GM12878 (cell line): ENCODE results near the gene SPRED3.

Source experiments
- EZH2 ChIP-seq: IDR thresholded peaks from 2 replicates; pipeline ENCODE4 v1.6.1; 2012; ENCODE audit warnings: low read depth, mild to moderate bottlenecking, control low read depth, inconsistent platforms, low read length, borderline replicate concordance; ENCODE audit not compliant: control insufficient read depth
- MXI1 ChIP-seq: fragments of 150-350 bp; IDR thresholded peaks from 2 replicates; pipeline ENCODE4 v1.6.1; 2011; ENCODE audit warnings: low read depth, mild to moderate bottlenecking, inconsistent platforms, low read length, improper control_type of control experiment
- POLR2A ChIP-seq: IDR thresholded peaks from 2 replicates; pipeline ENCODE4 v1.6.1; 2011; ENCODE audit warnings: low read depth, mild to moderate bottlenecking, low read length
- SREBF2 ChIP-seq: IDR thresholded peaks from 2 replicates; pipeline ENCODE4 v1.6.1; 2012; ENCODE audit warnings: mild to moderate bottlenecking, low read length
- TCF12 ChIP-seq: IDR thresholded peaks from 2 replicates; pipeline ENCODE4 v1.6.1; 2011; ENCODE audit warnings: low read depth, mild to moderate bottlenecking, low read length
- ZNF274 ChIP-seq: IDR thresholded peaks from one replicate; pipeline ENCODE4 v1.8.0; 2011; ENCODE audit not compliant: insufficient read length, insufficient read depth
- TF ChIP-seq, protein P1 (sequence below): IDR thresholded peaks from 2 replicates; pipeline ENCODE4 v1.6.1; 2011; ENCODE audit warnings: low read depth, low read length, improper control_type of control experiment, borderline replicate concordance
- TF ChIP-seq, protein P2 (sequence below): IDR thresholded peaks from 2 replicates; pipeline ENCODE4 v1.6.1; 2012; ENCODE audit warnings: low read depth, low read length, improper control_type of control experiment
- TF ChIP-seq, protein P3 (sequence below), 3 experiments: IDR thresholded peaks in 2 of 3; conservative IDR thresholded peaks in 1 of 3; 2 replicates each; pipeline ENCODE4 v1.5.1; 2011; ENCODE audit warnings: low read depth in 3 of 3, low read length in 3 of 3, mild to moderate bottlenecking in 3 of 3, control low read depth in 2 of 3, moderate library complexity in 2 of 3, inconsistent platforms in 1 of 3, mixed read lengths in 1 of 3; ENCODE audit not compliant: control insufficient read depth in 2 of 3, insufficient read depth in 1 of 3; ENCODE audit errors: extremely low read depth in 1 of 3

DNA sequence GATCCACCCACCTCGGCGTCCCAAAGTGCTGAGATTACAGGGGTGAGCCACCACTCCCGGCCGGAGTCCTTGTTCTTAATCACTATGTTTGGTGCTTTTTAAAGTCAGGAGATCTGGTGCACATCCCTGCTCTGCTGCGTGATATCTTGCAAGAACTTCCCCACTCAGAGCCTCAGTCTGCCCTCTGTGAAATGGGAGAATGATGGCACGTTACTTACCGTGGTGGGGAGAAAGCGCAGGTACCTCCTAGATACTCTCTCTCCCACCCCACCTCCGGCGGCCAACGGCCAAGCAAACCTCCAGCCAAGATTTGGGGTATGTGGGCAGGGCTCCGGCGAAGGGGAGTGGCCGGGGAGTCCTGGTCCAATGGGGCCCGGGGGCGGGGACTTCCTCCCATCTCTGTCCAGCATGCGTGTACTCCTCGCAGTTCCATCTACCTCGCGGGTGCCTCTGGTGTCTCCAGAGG, 44.8 kb downstream of the SPRED3 start, which contains the start of gene RYR1:
- TF ChIP-seq, protein P1, sequence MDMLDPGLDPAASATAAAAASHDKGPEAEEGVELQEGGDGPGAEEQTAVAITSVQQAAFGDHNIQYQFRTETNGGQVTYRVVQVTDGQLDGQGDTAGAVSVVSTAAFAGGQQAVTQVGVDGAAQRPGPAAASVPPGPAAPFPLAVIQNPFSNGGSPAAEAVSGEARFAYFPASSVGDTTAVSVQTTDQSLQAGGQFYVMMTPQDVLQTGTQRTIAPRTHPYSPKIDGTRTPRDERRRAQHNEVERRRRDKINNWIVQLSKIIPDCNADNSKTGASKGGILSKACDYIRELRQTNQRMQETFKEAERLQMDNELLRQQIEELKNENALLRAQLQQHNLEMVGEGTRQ = no peak
- TF ChIP-seq, protein P2, sequence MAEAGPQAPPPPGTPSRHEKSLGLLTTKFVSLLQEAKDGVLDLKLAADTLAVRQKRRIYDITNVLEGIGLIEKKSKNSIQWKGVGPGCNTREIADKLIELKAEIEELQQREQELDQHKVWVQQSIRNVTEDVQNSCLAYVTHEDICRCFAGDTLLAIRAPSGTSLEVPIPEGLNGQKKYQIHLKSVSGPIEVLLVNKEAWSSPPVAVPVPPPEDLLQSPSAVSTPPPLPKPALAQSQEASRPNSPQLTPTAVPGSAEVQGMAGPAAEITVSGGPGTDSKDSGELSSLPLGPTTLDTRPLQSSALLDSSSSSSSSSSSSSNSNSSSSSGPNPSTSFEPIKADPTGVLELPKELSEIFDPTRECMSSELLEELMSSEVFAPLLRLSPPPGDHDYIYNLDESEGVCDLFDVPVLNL = no peak
- TF ChIP-seq POLR2A (no peak), ZNF274 (no peak), TCF12 (no peak), SREBF2 (no peak), MXI1 (no peak), EZH2 (no peak)
- TF ChIP-seq, protein P3, sequence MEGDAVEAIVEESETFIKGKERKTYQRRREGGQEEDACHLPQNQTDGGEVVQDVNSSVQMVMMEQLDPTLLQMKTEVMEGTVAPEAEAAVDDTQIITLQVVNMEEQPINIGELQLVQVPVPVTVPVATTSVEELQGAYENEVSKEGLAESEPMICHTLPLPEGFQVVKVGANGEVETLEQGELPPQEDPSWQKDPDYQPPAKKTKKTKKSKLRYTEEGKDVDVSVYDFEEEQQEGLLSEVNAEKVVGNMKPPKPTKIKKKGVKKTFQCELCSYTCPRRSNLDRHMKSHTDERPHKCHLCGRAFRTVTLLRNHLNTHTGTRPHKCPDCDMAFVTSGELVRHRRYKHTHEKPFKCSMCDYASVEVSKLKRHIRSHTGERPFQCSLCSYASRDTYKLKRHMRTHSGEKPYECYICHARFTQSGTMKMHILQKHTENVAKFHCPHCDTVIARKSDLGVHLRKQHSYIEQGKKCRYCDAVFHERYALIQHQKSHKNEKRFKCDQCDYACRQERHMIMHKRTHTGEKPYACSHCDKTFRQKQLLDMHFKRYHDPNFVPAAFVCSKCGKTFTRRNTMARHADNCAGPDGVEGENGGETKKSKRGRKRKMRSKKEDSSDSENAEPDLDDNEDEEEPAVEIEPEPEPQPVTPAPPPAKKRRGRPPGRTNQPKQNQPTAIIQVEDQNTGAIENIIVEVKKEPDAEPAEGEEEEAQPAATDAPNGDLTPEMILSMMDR (IDR thresholded peaks at IDR 0.05 in 2 of 3, conservative IDR thresholded peaks at IDR 0.05 in 1 of 3; ENCODE audit: control insufficient read depth in 2 of 3, extremely low read depth in 1 of 3, insufficient read depth in 1 of 3, low read depth in 3 of 3, low read length in 3 of 3) = no peak
